ENCODE results near the gene NFYB. TPM values are rescaled to one million over a fixed set of nuclear protein-coding genes. Genes with fewer than 3 reads are reported as not detected.

NFYB gene
- total and polyA plus RNA-seq, 4 donors = 15.5 to 33.0 (median 24.5) TPM

DNA sequence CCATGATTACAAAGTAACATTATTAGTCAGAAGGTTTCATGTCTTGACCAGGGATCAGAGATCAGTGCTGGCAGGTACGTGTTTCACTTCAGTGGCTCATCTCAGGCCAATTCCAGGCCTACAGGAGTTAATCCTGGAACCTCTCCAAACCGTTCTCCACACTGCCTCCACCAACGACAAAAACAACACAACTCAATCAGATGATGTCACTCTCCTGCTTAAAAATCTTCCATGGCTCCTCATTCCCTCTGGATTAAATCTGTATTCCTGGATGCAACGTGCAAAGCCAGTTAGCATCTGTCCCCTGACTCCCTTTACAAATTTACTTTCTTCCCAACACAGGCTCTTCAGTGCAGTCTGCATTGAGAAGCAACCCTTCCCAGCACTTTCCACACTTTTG is 43.3 kb upstream of the NFYB start:
- no peak for DNase-seq
- Histone ChIP-seq H3K9me3 (ENCODE audit: control insufficient read depth in 4 of 4, insufficient read depth in 3 of 4, low read length in 3 of 4) (peaks cover 0 to 11% (median 4%) of the 10 kb centered on the region in 4 donors), H3K9ac (ENCODE audit: insufficient read depth in 1 of 2, low read length in 2 of 2) (no peak overlapping the region), H3K4me3 (no peak overlapping the region), H3K36me3 (ENCODE audit: control insufficient read depth in 4 of 4, insufficient read depth in 4 of 4, low read length in 4 of 4) (peaks cover 0 to 4% (median 0%) of the 10 kb centered on the region in 4 donors), H3K4me1 (ENCODE audit: control insufficient read depth in 5 of 5, insufficient read depth in 5 of 5, low read length in 5 of 5) (peaks cover 0 to 33% (median 7%) of the 10 kb centered on the region in 5 donors), H3K27me3 (ENCODE audit: control insufficient read depth in 3 of 3, insufficient read depth in 3 of 3, low read length in 2 of 3) (no peaks in the 10 kb centered on the region), H3K27ac (ENCODE audit: low read depth in 1 of 2, low read length in 1 of 2) (peak overlapping the region in 1 of 2 donors; percentile 10)
- no peak for ATAC-seq (ENCODE audit: insufficient read depth, low FRiP score)
- no peak for TF ChIP-seq CTCF (IDR thresholded peaks at IDR 0.05; ENCODE audit: control extremely low read depth, extremely low read depth)
- 60 to 77% methylated on average over 4 of the region's 4 CpGs for WGBS, 2 donors

DNA sequence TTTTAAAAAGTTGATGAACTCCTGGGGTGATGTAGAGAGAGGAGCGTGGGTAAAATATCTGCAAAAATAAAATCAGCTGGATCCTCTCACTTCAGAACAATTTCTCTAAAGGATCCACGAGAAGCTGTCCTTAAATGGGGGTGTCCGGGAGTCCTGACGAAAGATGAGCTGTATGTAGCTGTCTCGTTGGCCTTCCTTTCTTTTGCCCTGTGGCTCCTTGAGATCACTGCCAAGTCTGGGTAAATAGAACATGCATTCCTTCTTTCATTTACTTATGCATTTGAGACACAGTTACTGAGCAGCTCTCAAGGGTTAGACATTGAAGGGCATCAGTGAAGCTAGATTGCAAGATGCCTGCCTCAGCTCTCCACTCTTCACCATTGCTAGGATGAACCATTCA is 42.4 kb upstream of the NFYB start:
- H3K36me3 ChIP-seq (ENCODE audit: control insufficient read depth in 4 of 4, insufficient read depth in 4 of 4, low read length in 4 of 4) = peaks cover 0 to 4% (median 0%) of the 10 kb centered on the region in 4 donors
- no peak for DNase-seq
- H3K27ac ChIP-seq (ENCODE audit: low read depth in 1 of 2, low read length in 1 of 2) = no peak overlapping the region
- peaks cover 0 to 11% (median 4%) of the 10 kb centered on the region in 4 donors for H3K9me3 ChIP-seq (ENCODE audit: control insufficient read depth in 4 of 4, insufficient read depth in 3 of 4, low read length in 3 of 4)
- TF ChIP-seq CTCF (IDR thresholded peaks at IDR 0.05; ENCODE audit: control extremely low read depth, extremely low read depth) = no peak
- peaks cover 0 to 33% (median 7%) of the 10 kb centered on the region in 5 donors for H3K4me1 ChIP-seq (ENCODE audit: control insufficient read depth in 5 of 5, insufficient read depth in 5 of 5, low read length in 5 of 5)
- H3K27me3 ChIP-seq (ENCODE audit: control insufficient read depth in 3 of 3, insufficient read depth in 3 of 3, low read length in 2 of 3) = no peaks in the 10 kb centered on the region
- 65 to 80% methylated on average over 5 of the region's 5 CpGs for WGBS, 2 donors
- H3K4me3 ChIP-seq = no peak overlapping the region
- no peak for ATAC-seq (ENCODE audit: insufficient read depth, low FRiP score)
- no peak overlapping the region for H3K9ac ChIP-seq (ENCODE audit: insufficient read depth in 1 of 2, low read length in 2 of 2)

DNA sequence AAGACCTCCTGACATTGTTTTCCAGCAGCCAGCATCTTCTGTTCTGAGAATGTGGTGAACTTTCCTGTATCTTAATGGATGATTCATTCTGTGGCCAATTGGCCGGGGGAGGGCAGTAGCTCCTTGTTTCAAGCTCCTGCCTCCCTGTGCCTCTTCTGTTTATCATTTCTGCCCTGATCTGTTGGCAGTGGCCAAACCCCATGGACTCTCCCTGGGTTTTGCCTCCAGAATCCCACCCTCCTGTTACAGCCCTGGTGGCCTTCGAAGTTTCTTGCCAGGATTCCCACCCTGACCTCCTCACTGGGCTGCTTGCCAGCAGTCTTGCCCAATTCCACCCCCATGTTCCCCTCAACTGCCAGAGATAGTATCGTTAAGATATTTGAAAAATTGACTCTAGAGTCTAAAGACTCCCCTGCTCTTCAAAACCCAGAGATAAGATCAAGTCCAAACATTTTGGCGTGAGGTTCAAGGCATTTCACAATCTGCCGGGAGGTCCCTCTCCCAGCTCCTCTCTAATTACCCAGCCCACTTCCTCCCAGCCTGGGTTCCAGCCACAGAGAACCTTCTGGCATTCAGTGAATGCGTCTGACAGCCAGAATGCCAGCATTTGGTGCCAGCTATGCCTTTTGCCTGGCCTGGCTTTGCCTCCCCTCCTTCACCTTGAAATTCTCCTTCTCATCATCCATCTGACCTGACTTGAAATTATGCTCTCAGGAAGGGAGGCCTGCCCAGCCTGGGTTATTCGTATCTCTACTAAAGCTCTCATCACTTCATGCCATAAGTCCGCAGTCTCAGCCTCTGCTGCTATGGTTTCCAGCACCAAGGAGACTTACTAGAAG is 39.9 kb upstream of the NFYB start:
- Histone ChIP-seq H3K9ac (ENCODE audit: insufficient read depth in 1 of 2, low read length in 2 of 2) (no peak overlapping the region), H3K27me3 (ENCODE audit: control insufficient read depth in 3 of 3, insufficient read depth in 3 of 3, low read length in 2 of 3) (no peaks in the 10 kb centered on the region), H3K36me3 (ENCODE audit: control insufficient read depth in 4 of 4, insufficient read depth in 4 of 4, low read length in 4 of 4) (no peaks in the 10 kb centered on the region), H3K27ac (ENCODE audit: low read depth in 1 of 2, low read length in 1 of 2) (peak overlapping the region; percentile 35 to 74), H3K4me3 (no peak overlapping the region), H3K4me1 (ENCODE audit: control insufficient read depth in 5 of 5, insufficient read depth in 5 of 5, low read length in 5 of 5) (peaks cover 0 to 33% (median 7%) of the 10 kb centered on the region in 5 donors), H3K9me3 (ENCODE audit: control insufficient read depth in 4 of 4, insufficient read depth in 3 of 4, low read length in 3 of 4) (no peaks in the 10 kb centered on the region)
- no peak for TF ChIP-seq CTCF (IDR thresholded peaks at IDR 0.05; ENCODE audit: control extremely low read depth, extremely low read depth)
- ATAC-seq (ENCODE audit: insufficient read depth, low FRiP score) (peak; percentile 53), DNase-seq (peak; percentile 83 to 93 (median 92))
- 30 to 31% methylated on average over 8 of the region's 8 CpGs for WGBS, 2 donors
